Breast epithelium (tissue), 3 donors: ENCODE data around the gene CTRL.

Experiments used
- POLR2A ChIP-seq: fragments of 450-650 bp; IDR thresholded peaks from one replicate; pipeline ENCODE4 v1.6.1; 2016; ENCODE audit warnings: antibody characterized with exemption, mild to moderate bottlenecking, moderate library complexity
- POLR2AphosphoS5 ChIP-seq, 3 donors: sonication (generic); formaldehyde crosslinking; IDR thresholded peaks; one replicate each; pipeline ENCODE4 v1.6.1; 2017; ENCODE audit warnings: antibody characterized with exemption in 3 of 3

- TF ChIP-seq POLR2A, result no peak
- no peak for TF ChIP-seq POLR2AphosphoS5 (IDR thresholded peaks at IDR 0.05)
Observed at GRCh38 chr16:67883146-67883871, 48.4 kb downstream of the CTRL start.
